ENCODE data around the gene DPF1.

- TF ChIP-seq NFRKB (IDR thresholded peaks at IDR 0.05) (no peak), FOXM1 (IDR thresholded peaks at IDR 0.05; ENCODE audit: borderline replicate concordance) (no peak), ARNT (IDR thresholded peaks at IDR 0.05) (no peak), SUZ12 (IDR thresholded peaks at IDR 0.05) (no peak), SP1 (IDR thresholded peaks at IDR 0.05) (no peak), ELF4 (IDR thresholded peaks at IDR 0.05) (no peak), FOXK2 (IDR thresholded peaks at IDR 0.05) (no peak), FOXA1 (IDR thresholded peaks at IDR 0.05) (no peak), ZNF384 (IDR thresholded peaks at IDR 0.05) (no peak), BHLHE40 (IDR thresholded peaks at IDR 0.05; ENCODE audit: borderline replicate concordance) (no peak), HDGF (IDR thresholded peaks at IDR 0.05; ENCODE audit: borderline replicate concordance) (no peak), TARDBP (IDR thresholded peaks at IDR 0.05) (no peak)
Measured at GRCh38 chr19:38163419-38164290, 60.4 kb downstream of the DPF1 start.

Measured in HEK293T (cell line).